ENCODE measurements around the gene EHMT1.

GRCh38 chr9:137618105-137619067, at the start of gene EHMT1:
- TF ChIP-seq CTCF (IDR thresholded peaks at IDR 0.05; ENCODE audit: low read length) (no peak), EZH2 (IDR thresholded peaks at IDR 0.05; ENCODE audit: borderline replicate concordance, low read length) (no peak)

Data from OCI-LY1 (cell line).